GM12872 (cell line): ENCODE measurements around the gene MARVELD2.

Experiments used
- CTCF ChIP-seq: IDR thresholded peaks from 3 replicates; pipeline ENCODE4 v1.5.1; 2011; ENCODE audit warnings: low read depth, mild to moderate bottlenecking, low read length, moderate library complexity; ENCODE audit not compliant: insufficient read depth

MARVELD2 gene

GRCh38 chr5:69432412-69433206 lies 17.7 kb downstream of the MARVELD2 start:
- no peak for TF ChIP-seq CTCF

DNA sequence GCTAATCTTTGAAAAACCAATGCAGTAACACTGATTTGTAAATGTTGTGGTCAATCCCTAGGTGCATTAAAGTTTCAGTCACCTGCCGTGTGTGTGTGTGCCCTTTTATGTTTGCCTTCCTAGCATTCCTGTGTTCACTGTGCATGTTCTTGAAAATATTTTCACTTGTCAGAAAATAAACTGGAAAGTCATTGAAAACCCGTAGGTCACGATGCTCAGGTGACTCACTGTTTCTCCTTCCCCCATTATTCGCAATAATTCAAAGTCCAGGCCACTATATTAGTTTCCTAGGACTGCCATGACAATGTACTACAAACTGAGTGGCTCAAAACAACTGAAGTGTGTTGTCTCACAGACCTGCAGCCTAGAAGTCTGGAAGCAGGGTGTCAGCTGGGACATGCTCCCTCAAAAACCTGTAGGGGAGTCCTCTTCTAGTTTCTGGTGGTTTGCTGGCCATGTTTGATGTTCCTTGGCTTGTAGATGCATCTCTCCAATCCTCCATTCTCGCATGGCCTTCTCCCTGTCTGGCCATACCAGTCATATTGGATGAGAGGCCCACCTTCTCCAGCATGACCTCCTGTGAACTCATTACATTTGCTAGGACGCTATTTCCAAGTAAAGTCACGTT lies 29.3 kb downstream of the MARVELD2 start:
- TF ChIP-seq CTCF: no peak

GRCh38 chr5:69449511-69449910 lies 34.6 kb downstream of the MARVELD2 start:
- no peak for TF ChIP-seq CTCF

DNA sequence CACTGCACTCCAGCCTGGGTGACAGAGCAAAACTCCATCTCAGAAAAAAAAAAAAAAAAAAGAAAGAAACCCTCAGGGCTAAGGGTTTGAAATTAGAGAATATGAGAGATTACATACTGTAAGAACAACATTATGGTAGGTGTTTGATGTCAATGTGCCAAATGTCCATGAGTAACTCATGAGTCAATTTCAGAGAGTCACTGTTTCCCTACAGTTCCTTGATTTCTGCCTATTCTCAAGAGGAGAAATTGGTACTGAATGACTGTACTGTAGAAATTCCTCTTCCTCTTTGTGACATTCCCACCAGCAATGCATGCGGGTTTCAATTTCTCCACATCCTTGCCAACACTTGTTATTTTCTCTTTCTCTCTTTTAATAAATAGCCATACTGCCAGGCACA lies 35.2 kb downstream of the MARVELD2 start:
- no peak for TF ChIP-seq CTCF

GRCh38 chr5:69451941-69452647 lies 37.2 kb downstream of the MARVELD2 start:
- no peak for TF ChIP-seq CTCF

DNA sequence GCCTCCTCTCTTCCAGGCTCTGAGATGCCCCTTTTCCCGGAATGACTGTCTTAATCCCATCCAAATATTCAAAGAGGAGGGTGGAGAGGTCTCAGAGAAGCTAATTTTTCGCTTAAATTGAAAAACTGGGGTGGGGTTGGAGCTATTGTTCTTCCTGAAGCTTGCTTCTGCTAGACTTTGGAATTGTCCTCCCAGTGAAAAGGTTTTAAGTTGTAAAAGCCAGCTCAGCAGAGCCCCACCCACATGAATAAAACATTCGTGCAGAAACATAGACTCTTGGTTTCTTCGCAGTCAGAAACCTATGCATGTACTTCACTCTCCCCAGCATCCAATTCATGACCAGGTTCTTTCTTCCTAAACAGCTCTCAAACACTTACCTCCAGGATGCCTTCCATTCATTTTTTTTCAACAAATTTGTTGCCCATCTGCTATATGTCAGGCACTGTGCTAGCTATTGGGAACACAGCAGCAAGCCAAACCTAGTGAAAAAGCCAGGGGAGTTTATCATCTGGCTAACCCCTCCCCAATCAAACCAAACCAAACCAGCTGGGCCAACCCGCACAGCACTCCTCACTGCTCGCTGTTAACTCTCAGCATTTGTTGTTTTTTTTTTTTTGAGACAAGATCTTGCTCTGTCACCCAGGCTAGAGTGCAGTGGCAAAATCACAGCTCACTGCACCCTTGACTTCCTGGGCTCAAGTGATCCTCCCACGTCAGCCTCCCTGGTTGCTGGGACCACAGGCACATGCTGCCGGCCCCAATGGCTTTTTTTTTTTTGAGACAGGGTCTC lies 39.7 kb downstream of the MARVELD2 start:
- TF ChIP-seq CTCF: no peak

- TF ChIP-seq CTCF: no peak
Observed at GRCh38 chr5:69462170-69462569, 47.3 kb downstream of the MARVELD2 start.
